ENCODE results near the gene FGD4.
"Not testable (repeated sequence)": the region's sequence is repeated elsewhere in the genome, so short reads cannot be mapped to it uniquely, and the experiment has no call there.

The FGD4 gene

DNA sequence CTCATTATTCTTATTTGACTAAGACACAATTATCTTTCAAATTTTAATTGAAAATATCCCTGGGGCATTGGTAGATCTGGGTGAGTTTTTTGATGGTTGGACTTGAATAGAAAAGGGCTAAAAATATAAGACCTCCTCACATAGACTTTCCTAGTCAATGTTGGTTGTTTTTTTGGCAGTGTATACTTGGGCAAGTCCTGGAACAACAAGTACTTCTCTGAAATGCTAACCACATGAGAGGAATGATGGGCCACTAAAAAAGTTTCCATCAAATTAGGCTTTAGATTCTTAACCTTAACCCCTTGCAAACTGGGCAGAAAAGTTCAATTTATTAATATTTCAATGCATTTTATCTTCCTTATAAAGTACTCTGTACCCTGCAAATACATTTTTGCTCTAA is 97.6 kb downstream of the FGD4 start:
- no peak for FAIRE-seq

- no peak for FAIRE-seq
Measured at GRCh38 chr12:32497864-32498263, 98.5 kb downstream of the FGD4 start.

- no peak for FAIRE-seq
Measured at GRCh38 chr12:32499048-32499447, 99.7 kb downstream of the FGD4 start.

GRCh38 chr12:32501835-32502333 is 102.5 kb downstream of the FGD4 start:
- FAIRE-seq, result peak; percentile 93

- FAIRE-seq, result no peak
Measured at GRCh38 chr12:32502693-32503502, 103.5 kb downstream of the FGD4 start.

- no peak for FAIRE-seq
Measured at GRCh38 chr12:32503730-32504129, 104.4 kb downstream of the FGD4 start.

- FAIRE-seq, result no peak
Measured at GRCh38 chr12:32504591-32504990, 105.2 kb downstream of the FGD4 start.

DNA sequence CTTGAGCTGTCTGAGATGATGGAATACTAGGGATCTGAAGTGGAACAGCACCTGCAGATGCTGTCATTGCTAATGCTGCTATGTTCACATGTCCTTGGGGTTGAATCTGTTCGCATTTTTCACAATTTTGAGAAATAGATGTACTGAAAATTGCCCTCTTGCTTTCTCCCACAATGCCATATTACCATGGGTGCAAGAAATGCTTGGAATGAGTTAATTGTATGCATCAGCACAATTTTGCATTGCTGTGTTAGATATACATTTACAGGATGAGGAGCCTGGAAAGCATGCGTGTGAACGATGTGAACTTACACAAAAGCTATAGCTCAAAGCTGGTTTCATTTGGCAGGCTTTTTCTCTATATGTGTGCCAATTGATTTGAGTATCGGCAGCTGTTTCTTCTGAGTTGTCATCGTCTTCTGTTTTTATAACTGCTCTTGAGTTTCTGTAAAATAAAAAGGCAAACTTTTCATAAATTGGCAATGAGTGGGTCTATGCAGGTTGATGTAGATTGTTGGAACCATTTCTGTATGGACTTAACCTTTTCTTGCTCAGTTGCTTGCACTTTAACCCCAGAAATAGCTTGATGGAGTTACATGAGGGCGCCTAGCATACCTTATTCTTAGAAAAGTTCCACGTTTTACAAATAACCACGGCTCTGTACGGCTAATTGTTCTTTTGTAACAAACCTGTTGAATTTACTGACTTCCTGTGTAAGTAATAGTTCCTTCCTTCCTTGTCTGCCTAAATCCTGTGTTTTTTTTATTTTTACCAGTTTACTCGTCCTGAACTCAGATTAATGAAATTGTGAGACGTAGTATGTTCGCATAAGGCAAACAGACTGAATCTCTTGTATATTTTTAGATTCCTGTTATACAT is 105.9 kb downstream of the FGD4 start:
- no peak for FAIRE-seq

DNA sequence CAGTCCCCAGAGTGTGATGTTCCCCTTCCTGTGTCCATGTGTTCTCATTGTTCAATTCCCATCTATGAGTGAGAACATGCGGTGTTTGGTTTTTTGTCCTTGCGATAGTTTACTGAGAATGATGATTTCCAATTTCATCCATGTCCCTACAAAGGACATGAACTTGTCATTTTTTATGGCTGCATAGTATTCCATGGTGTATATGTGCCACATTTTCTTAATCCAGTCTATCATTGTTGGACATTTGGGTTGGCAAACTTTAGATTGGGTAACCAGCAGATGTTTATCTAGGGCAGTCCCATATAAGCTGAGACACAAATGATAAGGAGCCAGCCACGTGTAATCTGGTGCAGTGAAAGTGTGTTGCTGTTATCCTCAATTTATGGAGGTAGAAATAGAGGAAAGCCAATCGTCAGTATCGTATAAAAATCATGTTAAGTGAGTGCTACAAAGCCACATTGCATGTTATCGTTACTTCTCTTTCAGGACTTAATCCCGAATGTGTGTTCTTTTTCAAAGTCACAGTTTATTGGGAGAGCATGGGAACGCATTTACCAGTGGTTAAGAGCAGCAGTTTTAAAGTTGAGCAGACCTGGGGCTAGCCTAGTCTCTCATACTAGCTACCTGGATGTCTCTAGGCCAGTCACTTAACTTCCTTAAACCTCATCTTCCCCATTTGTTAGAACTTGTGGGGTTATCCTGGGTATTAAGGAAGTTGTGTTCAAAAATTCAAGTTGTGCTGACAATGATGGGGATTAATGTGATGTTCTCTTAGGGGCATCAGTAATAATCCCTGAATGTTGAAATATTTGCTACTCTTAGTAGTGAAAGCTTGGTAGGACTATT is 108.0 kb downstream of the FGD4 start:
- FAIRE-seq, result not testable (repeated sequence)

- FAIRE-seq, result no peak
Measured at GRCh38 chr12:32507942-32508320, 108.6 kb downstream of the FGD4 start.

- no peak for FAIRE-seq
Measured at GRCh38 chr12:32508626-32509025, 109.3 kb downstream of the FGD4 start.

DNA sequence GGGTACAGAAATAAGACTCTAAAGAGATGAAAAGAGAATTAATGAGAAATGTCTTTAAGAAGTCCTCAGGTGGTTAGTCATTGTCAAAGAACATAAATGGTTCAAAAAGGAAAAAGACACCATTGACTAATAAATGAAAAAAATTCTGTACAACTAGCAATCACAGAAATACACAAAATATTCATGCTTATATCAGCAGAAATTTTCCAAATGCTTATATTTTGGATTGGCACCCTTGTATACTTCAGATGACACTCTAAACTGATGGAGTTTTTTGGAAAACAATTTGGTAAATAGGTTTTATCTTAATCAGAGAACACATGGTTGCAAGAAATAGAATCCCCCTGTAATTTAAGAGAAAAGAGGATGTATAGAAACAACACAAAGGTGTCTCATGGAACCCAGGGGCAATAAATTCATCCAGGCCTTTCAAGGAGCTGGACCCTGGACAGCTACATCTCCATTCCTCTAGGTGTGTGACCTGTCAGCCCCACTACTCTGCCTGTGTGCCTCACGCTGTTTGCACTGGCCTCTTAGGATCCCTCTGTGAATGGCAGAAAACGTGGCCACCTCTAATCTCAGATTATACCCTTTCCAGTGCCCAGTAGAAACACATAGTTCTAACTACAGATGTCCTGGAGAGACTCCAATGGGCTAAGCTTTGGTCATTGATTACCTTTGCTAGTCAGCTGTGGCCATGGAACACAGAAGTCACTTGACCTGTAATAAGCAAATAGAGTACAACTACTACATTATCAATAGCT is 110.2 kb downstream of the FGD4 start:
- FAIRE-seq, result no peak

DNA sequence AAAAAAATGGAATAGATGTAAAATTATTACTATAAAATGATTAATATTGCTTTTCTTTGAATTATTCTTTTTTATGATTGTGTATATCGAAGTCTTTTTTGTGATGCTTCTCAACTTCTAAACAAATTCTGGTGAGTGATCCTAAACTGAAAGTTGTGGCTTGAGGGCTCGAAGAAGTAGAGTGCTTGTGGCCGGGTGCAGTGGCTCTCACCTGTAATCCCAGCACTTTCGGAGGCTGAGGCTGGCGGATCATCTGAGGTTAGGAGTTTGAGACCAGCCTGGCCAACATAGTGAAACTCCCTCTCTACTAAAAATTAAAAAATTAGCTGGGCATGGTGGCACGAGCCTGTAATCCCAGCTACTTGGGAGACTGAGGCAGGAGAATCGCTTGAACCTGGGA is 112.6 kb downstream of the FGD4 start:
- not testable (repeated sequence) for FAIRE-seq

DNA sequence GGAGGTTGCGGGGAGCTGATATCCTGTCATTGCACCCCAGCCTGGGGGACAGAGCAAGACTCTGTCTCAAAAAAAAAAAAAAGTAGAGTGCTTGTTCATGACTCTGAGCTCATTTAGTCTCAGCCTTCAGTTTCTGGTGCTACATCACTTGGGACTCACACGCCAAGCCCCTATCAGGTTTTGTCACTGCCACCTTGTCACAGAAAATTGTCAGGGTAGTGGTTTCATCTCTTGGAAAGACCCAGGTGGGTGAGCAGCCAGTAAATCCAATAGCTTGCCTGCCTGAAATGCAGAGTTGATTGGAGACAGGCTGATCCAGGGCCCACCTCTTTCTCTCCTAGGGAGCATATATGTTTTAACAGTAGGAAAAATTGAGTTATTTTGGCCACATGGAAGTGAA is 113.0 kb downstream of the FGD4 start:
- FAIRE-seq, result no peak

GRCh38 chr12:32512910-32513309 is 113.6 kb downstream of the FGD4 start:
- FAIRE-seq, result no peak

- no peak for FAIRE-seq
Measured at GRCh38 chr12:32515137-32515873, 115.9 kb downstream of the FGD4 start.

- FAIRE-seq, result no peak
Measured at GRCh38 chr12:32516230-32516629, 116.9 kb downstream of the FGD4 start.

- no peak for FAIRE-seq
Measured at GRCh38 chr12:32517966-32518365, 118.6 kb downstream of the FGD4 start.

GRCh38 chr12:32519047-32519446 is 119.7 kb downstream of the FGD4 start:
- no peak for FAIRE-seq

DNA sequence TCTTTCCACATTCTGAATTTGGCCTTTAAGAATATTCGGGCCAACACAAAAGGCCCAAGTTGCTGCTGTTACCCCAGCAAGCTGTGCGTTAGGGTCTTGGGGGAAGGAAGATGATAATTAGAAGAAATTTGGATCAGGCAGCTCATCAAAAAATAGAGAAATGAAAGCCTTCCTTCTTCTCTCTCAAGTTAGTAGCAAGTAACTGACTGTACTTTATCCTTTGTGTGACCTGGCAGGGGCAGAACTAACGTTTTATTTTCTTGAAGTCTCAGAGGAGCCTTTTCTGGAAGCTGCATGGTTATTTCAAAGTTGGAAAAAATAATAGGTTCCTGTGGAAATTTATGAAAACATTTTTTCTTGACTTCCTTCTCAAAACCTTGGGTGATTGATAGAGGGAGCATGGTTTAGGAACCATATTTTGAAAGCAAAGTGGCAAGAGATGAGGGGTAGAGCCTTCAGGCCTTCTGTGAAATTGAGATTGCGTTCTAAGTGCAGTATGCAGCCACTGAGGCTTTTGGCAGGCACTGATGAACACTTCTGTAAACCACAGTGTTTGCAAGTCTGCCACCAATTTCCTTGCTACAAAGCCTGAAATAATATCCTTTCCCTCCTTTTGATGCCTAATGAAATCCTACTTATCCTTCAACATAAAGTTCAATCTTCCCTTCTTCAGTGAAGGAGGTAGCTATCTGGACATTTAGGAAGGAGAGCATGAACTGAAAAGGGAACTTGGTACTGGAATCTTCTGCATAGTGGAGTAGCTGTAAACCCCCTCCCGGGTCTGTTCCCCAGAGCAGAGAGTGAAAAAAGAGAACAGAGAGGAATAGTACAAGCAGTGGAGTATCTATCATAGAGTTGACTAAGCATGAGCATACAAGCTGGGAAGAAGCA is 123.2 kb downstream of the FGD4 start:
- FAIRE-seq, result no peak
